IPS-20b (cell line): ENCODE results near the gene JADE1.
A peak's percentile ranks its signal among the peaks of the same experiment; 100 is the strongest.

ENCODE experiments used
- H3K27ac ChIP-seq: one replicate; pipeline ENCODE4 v1.5.1; 2013; ENCODE audit warnings: low read length
- H3K27me3 ChIP-seq: 2 replicates; pipeline ENCODE4 v1.6.1; 2013; ENCODE audit warnings: mild to moderate bottlenecking, low read length, inconsistent platforms; ENCODE audit not compliant: insufficient read depth
- H3K36me3 ChIP-seq: 2 replicates; pipeline ENCODE4 v1.6.1; 2013; ENCODE audit warnings: low read depth, mild to moderate bottlenecking, inconsistent platforms, low read length, moderate library complexity; ENCODE audit not compliant: insufficient read depth
- H3K4me1 ChIP-seq: 2 replicates; pipeline ENCODE4 v1.6.1; 2013; ENCODE audit warnings: mild to moderate bottlenecking, control low read depth, inconsistent platforms, low read length, moderate library complexity; ENCODE audit not compliant: insufficient read depth
- H3K4me3 ChIP-seq: 2 replicates; pipeline ENCODE4 v1.5.1; 2013; ENCODE audit warnings: mild to moderate bottlenecking, low read length, inconsistent platforms
- H3K9ac ChIP-seq: 2 replicates; pipeline ENCODE4 v1.6.1; 2013; ENCODE audit warnings: low read depth, mild to moderate bottlenecking, inconsistent platforms, low read length, moderate library complexity
- H3K9me3 ChIP-seq: 2 replicates; pipeline ENCODE4 v1.6.1; 2013; ENCODE audit warnings: mild to moderate bottlenecking, low read depth, low read length, inconsistent platforms; ENCODE audit not compliant: insufficient read depth

JADE1 gene

GRCh38 chr4:128787509-128788311 lies 21.8 kb upstream of the JADE1 start:
- no peaks in the 10 kb centered on the region for H3K9me3 ChIP-seq
- H3K36me3 ChIP-seq = no peaks in the 10 kb centered on the region
- no peaks in the 10 kb centered on the region for H3K4me1 ChIP-seq
- no peak overlapping the region for H3K9ac ChIP-seq
- no peaks in the 10 kb centered on the region for H3K27me3 ChIP-seq
- H3K27ac ChIP-seq = no peak overlapping the region
- no peak overlapping the region for H3K4me3 ChIP-seq

- no peak overlapping the region for H3K4me3 ChIP-seq
- no peaks in the 10 kb centered on the region for H3K36me3 ChIP-seq
- no peaks in the 10 kb centered on the region for H3K9me3 ChIP-seq
- H3K4me1 ChIP-seq = peaks cover 11% of the 10 kb centered on the region
- H3K27me3 ChIP-seq = no peaks in the 10 kb centered on the region
- H3K9ac ChIP-seq = peak overlapping the region; percentile 20; the same call in 1 of the 2 replicates
- no peak overlapping the region for H3K27ac ChIP-seq
Observed at GRCh38 chr4:128793859-128794672, 15.4 kb upstream of the JADE1 start.

- H3K27me3 ChIP-seq = no peaks in the 10 kb centered on the region
- H3K36me3 ChIP-seq = no peaks in the 10 kb centered on the region
- no peak overlapping the region for H3K27ac ChIP-seq
- no peak overlapping the region for H3K4me3 ChIP-seq
- H3K4me1 ChIP-seq = peaks cover 19% of the 10 kb centered on the region
- no peaks in the 10 kb centered on the region for H3K9me3 ChIP-seq
- no peak overlapping the region for H3K9ac ChIP-seq
Observed at GRCh38 chr4:128796934-128797333, 12.6 kb upstream of the JADE1 start.

- Histone ChIP-seq H3K27me3 (no peaks in the 10 kb centered on the region), H3K4me3 (no peak overlapping the region), H3K9ac (no peak overlapping the region), H3K36me3 (no peaks in the 10 kb centered on the region), H3K4me1 (peaks cover 39% of the 10 kb centered on the region), H3K27ac (no peak overlapping the region), H3K9me3 (no peaks in the 10 kb centered on the region)
Observed at GRCh38 chr4:128800284-128800683, 9.2 kb upstream of the JADE1 start.

- Histone ChIP-seq H3K9me3 (no peaks in the 10 kb centered on the region), H3K4me1 (peaks cover 39% of the 10 kb centered on the region), H3K4me3 (no peak overlapping the region), H3K27me3 (no peaks in the 10 kb centered on the region), H3K27ac (no peak overlapping the region), H3K36me3 (no peaks in the 10 kb centered on the region), H3K9ac (no peak overlapping the region)
Observed at GRCh38 chr4:128800701-128801284, 8.7 kb upstream of the JADE1 start.

GRCh38 chr4:128802680-128803628 lies 6.5 kb upstream of the JADE1 start:
- peak overlapping the region; percentile 54 for H3K4me3 ChIP-seq
- peak overlapping the region; percentile 90 for H3K27ac ChIP-seq
- H3K4me1 ChIP-seq = peaks cover 39% of the 10 kb centered on the region

GRCh38 chr4:128803783-128804182 lies 5.7 kb upstream of the JADE1 start:
- Histone ChIP-seq H3K9ac (peak overlapping the region; percentile 40; the same call in 1 of the 2 replicates), H3K27me3 (no peaks in the 10 kb centered on the region), H3K36me3 (no peaks in the 10 kb centered on the region), H3K4me3 (no peak overlapping the region), H3K9me3 (no peaks in the 10 kb centered on the region), H3K27ac (peak overlapping the region; percentile 90), H3K4me1 (peaks cover 37% of the 10 kb centered on the region)

More at GRCh38 chr4:128802680-128803628, 6.5 kb upstream of the JADE1 start:
- no peaks in the 10 kb centered on the region for H3K9me3 ChIP-seq
- H3K27me3 ChIP-seq = no peaks in the 10 kb centered on the region
- no peaks in the 10 kb centered on the region for H3K36me3 ChIP-seq
- H3K9ac ChIP-seq = peak overlapping the region; percentile 40; the same call in 1 of the 2 replicates

- H3K4me3 ChIP-seq = peak overlapping the region; percentile 93
- H3K27ac ChIP-seq = peak overlapping the region; percentile 62
- peaks cover 11% of the 10 kb centered on the region; the same call in 1 of the 2 replicates for H3K4me1 ChIP-seq
- no peaks in the 10 kb centered on the region for H3K27me3 ChIP-seq
- peak overlapping the region; percentile 98 for H3K9ac ChIP-seq
- no peaks in the 10 kb centered on the region for H3K9me3 ChIP-seq
- H3K36me3 ChIP-seq = peaks cover 1% of the 10 kb centered on the region; the same call in 1 of the 2 replicates
Observed at GRCh38 chr4:128810331-128810870, 901 bp downstream of the JADE1 start.

GRCh38 chr4:128810871-128811570 lies 1.5 kb downstream of the JADE1 start:
- no peaks in the 10 kb centered on the region for H3K27me3 ChIP-seq
- H3K27ac ChIP-seq = peak overlapping the region; percentile 62
- peak overlapping the region; percentile 93 for H3K4me3 ChIP-seq
- H3K9me3 ChIP-seq = no peaks in the 10 kb centered on the region
- H3K9ac ChIP-seq = peak overlapping the region; percentile 98
- H3K36me3 ChIP-seq = peaks cover 7% of the 10 kb centered on the region; the same call in 1 of the 2 replicates
- peaks cover 17% of the 10 kb centered on the region; the same call in 1 of the 2 replicates for H3K4me1 ChIP-seq
